Panc1 (cell line): Measurements from ENCODE around the gene PHC2. TPM values are rescaled to one million over a fixed set of nuclear protein-coding genes. Genes with fewer than 3 reads are reported as not detected.

Source experiments
- ATAC-seq: fragments of 200-7000 bp; cut with Tn5 transposase; 2 replicates; pipeline ENCODE4 v1.9.1; 2020; ENCODE audit warnings: mild to moderate bottlenecking, moderate library complexity
- BruUV-seq: library from RNA; stranded (reverse); fragments of 400-500 nt; replicated peaks from 2 replicates; lab custom pipeline; 2021; lab: Mats Ljungman, UMichigan
- CTCF ChIA-PET: fragments of 300-600 bp; sonication (Branson Sonifier 250); formaldehyde crosslinking; loops from one replicate; lab custom pipeline; 2022; ENCODE audit warnings: antibody characterized with exemption; lab: Charles Lee
- POLR2A ChIA-PET: fragments of 300-600 bp; sonication (Branson Sonifier 250); formaldehyde crosslinking; loops from one replicate; lab custom pipeline; 2022; ENCODE audit warnings: antibody characterized with exemption; lab: Charles Lee
- DNase-seq: peaks from one replicate; pipeline ENCODE4 v3.0.0-alpha.2; 2010; ENCODE audit warnings: low read depth, low spot score
- H3K27ac ChIP-seq: 2 replicates; pipeline ENCODE4 v1.5.1; 2011; ENCODE audit warnings: mild to moderate bottlenecking, low read length, inconsistent platforms
- H3K27me3 ChIP-seq: fragments of 200-500 bp; sonication (Bioruptor generic); 2 replicates; pipeline ENCODE4 v1.6.0; 2014; ENCODE audit warnings: low read length, inconsistent platforms; ENCODE audit not compliant: control insufficient read depth, insufficient read depth
- H3K36me3 ChIP-seq: fragments of 200-500 bp; sonication (Bioruptor generic); 2 replicates; pipeline ENCODE4 v1.5.1; 2014; ENCODE audit warnings: inconsistent platforms, mild to moderate bottlenecking, low read length, moderate library complexity; ENCODE audit not compliant: control insufficient read depth, insufficient read depth
- H3K4me1 ChIP-seq: 2 replicates; pipeline ENCODE4 v1.5.1; 2011; ENCODE audit warnings: inconsistent platforms, mild to moderate bottlenecking, low read length, moderate library complexity; ENCODE audit not compliant: control insufficient read depth, insufficient read depth
- H3K4me3 ChIP-seq, 2 experiments: 2 replicates each; pipeline ENCODE4 v1.5.1; 2011 to 2012; ENCODE audit warnings: low read depth in 2 of 2, low read length in 2 of 2, mild to moderate bottlenecking in 2 of 2, inconsistent platforms in 1 of 2, moderate library complexity in 1 of 2
- H3K9me3 ChIP-seq: fragments of 200-500 bp; sonication (Bioruptor generic); 2 replicates; pipeline ENCODE4 v1.5.1; 2014; ENCODE audit warnings: low read depth, mild to moderate bottlenecking, inconsistent platforms, low read length, moderate library complexity; ENCODE audit not compliant: control insufficient read depth, insufficient read depth
- POLR2AphosphoS5 ChIP-seq: IDR thresholded peaks from 2 replicates; pipeline ENCODE4 v1.6.1; 2012; ENCODE audit warnings: mild to moderate bottlenecking, low read depth, low read length, moderate library complexity
- SIN3A ChIP-seq: IDR thresholded peaks from 2 replicates; pipeline ENCODE4 v1.6.1; 2012; ENCODE audit warnings: low read depth, mild to moderate bottlenecking, low read length, moderate library complexity, borderline replicate concordance; ENCODE audit not compliant: insufficient read depth
- TCF7L2 ChIP-seq: IDR thresholded peaks from 2 replicates; pipeline ENCODE4 v1.6.1; 2011; ENCODE audit warnings: mild to moderate bottlenecking, low read depth, low read length, inconsistent platforms
- in situ Hi-C: cut with HindIII; loops from 2 replicates; pipeline ENCODE4 v1.10.0; 2016; ENCODE audit warnings: low sequenced_read_pairs, low pct_unique_long_range_greater_than_20kb
- intact Hi-C: fragments of 100-400 bp; cut with micrococcal nuclease; formaldehyde crosslinking; loops from one replicate; pipeline ENCODE4 v1.10.0; 2022; ENCODE audit not compliant: unreplicated experiment
- total RNA-seq: library from RNA; stranded (reverse); gene quantifications from one replicate; pipeline ENCODE4 v1.2.1, GENCODE V29; 2021; ENCODE audit not compliant: unreplicated experiment
- TF ChIP-seq, protein P1 (sequence below), 2 experiments: IDR thresholded peaks; 2 replicates each; pipeline ENCODE4 v1.6.1; 2011 to 2012; ENCODE audit warnings: low read depth in 2 of 2, control low read depth in 1 of 2, low read length in 1 of 2, mild to moderate bottlenecking in 1 of 2, moderate library complexity in 1 of 2; ENCODE audit not compliant: insufficient read depth in 1 of 2
- TF ChIP-seq, protein P2 (sequence below): fragments of 450-650 bp; IDR thresholded peaks from 2 replicates; pipeline ENCODE4 v1.5.1; 2017; ENCODE audit warnings: mild to moderate bottlenecking

Gene PHC2
- total RNA-seq, 1 experiment from 2014 or later: 122 TPM

DNA sequence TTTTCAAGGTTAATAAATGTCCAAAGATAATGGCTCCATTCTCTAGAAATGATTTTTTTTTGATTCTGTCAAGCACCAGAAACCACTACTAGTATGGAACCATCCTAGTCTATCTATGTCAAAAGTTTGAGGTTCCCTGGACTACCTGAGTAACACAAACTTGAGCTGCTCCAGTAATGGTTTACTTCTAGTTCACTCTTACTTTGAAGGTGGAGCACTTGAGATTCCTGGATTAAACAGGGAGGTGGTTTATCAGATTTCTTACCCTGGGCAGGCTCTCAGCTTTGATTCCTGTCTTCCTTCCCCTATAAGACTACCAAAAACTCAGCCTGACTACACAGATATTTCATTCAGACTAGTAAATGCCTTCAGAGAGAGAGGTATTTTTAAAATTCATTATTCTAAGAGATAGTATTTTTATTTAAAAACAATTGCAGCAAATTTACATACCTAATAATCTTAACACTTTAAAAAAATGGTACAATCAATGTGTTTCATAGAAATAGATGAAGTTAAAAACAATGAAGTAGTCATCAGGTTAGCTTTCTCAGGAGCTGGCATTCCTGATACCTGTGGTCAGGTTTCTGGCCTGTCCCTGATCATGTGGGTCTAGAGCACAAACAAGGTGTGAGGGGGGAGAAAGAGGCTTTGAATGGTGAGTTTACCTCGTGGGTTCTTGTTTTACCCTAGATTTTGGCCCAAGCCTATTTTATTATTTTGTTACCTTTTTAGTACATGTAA lies 23.4 kb downstream of the PHC2 start:
- ChIA-PET POLR2A (no interaction called here), CTCF (no interaction called here)
- in situ Hi-C loops (no loop called here), intact Hi-C loops (no loop called here)
- DNase-seq: no peak
- H3K4me3 ChIP-seq: no peak overlapping the region
- TF ChIP-seq, protein P1, sequence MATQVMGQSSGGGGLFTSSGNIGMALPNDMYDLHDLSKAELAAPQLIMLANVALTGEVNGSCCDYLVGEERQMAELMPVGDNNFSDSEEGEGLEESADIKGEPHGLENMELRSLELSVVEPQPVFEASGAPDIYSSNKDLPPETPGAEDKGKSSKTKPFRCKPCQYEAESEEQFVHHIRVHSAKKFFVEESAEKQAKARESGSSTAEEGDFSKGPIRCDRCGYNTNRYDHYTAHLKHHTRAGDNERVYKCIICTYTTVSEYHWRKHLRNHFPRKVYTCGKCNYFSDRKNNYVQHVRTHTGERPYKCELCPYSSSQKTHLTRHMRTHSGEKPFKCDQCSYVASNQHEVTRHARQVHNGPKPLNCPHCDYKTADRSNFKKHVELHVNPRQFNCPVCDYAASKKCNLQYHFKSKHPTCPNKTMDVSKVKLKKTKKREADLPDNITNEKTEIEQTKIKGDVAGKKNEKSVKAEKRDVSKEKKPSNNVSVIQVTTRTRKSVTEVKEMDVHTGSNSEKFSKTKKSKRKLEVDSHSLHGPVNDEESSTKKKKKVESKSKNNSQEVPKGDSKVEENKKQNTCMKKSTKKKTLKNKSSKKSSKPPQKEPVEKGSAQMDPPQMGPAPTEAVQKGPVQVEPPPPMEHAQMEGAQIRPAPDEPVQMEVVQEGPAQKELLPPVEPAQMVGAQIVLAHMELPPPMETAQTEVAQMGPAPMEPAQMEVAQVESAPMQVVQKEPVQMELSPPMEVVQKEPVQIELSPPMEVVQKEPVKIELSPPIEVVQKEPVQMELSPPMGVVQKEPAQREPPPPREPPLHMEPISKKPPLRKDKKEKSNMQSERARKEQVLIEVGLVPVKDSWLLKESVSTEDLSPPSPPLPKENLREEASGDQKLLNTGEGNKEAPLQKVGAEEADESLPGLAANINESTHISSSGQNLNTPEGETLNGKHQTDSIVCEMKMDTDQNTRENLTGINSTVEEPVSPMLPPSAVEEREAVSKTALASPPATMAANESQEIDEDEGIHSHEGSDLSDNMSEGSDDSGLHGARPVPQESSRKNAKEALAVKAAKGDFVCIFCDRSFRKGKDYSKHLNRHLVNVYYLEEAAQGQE (IDR thresholded peaks at IDR 0.05; ENCODE audit: insufficient read depth in 1 of 2, low read depth in 2 of 2, low read length in 1 of 2): no peak
- TF ChIP-seq, protein P2, sequence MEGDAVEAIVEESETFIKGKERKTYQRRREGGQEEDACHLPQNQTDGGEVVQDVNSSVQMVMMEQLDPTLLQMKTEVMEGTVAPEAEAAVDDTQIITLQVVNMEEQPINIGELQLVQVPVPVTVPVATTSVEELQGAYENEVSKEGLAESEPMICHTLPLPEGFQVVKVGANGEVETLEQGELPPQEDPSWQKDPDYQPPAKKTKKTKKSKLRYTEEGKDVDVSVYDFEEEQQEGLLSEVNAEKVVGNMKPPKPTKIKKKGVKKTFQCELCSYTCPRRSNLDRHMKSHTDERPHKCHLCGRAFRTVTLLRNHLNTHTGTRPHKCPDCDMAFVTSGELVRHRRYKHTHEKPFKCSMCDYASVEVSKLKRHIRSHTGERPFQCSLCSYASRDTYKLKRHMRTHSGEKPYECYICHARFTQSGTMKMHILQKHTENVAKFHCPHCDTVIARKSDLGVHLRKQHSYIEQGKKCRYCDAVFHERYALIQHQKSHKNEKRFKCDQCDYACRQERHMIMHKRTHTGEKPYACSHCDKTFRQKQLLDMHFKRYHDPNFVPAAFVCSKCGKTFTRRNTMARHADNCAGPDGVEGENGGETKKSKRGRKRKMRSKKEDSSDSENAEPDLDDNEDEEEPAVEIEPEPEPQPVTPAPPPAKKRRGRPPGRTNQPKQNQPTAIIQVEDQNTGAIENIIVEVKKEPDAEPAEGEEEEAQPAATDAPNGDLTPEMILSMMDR: no peak
- TF ChIP-seq POLR2AphosphoS5 (no peak), TCF7L2 (no peak), SIN3A (no peak)
- no peak overlapping the region for H3K27ac ChIP-seq
- H3K27me3 ChIP-seq: no peaks in the 10 kb centered on the region
- ATAC-seq: no peak
- H3K9me3 ChIP-seq: 0 out of 2 replicates have a peak, but pooled peaks cover 3% of the 10 kb centered on the region
- H3K36me3 ChIP-seq: no peaks in the 10 kb centered on the region
- BruUV-seq: no TSS peak
- H3K4me1 ChIP-seq: no peaks in the 10 kb centered on the region

DNA sequence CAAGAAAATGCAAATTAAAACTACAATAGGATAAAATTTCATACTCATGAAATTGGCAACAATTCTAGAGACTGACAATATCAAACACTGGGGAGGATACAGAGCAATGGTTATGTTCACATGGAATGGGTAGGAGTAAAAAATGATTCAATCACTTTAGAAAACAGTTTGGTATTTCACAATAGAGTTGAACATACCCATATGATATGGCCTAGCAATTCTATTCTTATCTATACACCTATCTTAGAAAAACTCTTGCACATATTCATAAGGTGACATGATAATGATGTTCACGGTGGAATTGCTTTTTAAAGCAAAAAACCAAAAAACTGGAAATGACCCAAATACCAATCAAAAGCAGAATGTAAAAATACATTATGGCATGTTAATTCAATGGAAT lies 28.7 kb downstream of the PHC2 start:
- ATAC-seq (no peak), DNase-seq (no peak)
- no peaks in the 10 kb centered on the region for H3K27me3 ChIP-seq
- in situ Hi-C loops: no loop called here
- no peak overlapping the region for H3K4me3 ChIP-seq
- intact Hi-C loops: no loop called here
- H3K4me1 ChIP-seq: no peaks in the 10 kb centered on the region
- CTCF ChIA-PET: no interaction called here
- TF ChIP-seq, protein P2: no peak
- TF ChIP-seq TCF7L2: no peak
- TF ChIP-seq POLR2AphosphoS5: no peak
- no peak for TF ChIP-seq SIN3A
- TF ChIP-seq, protein P1 (IDR thresholded peaks at IDR 0.05; ENCODE audit: insufficient read depth in 1 of 2, low read depth in 2 of 2, low read length in 1 of 2): no peak
- no peak overlapping the region for H3K27ac ChIP-seq
- H3K36me3 ChIP-seq: no peaks in the 10 kb centered on the region
- BruUV-seq: no TSS peak
- POLR2A ChIA-PET: no interaction called here
- 0 out of 2 replicates have a peak, but pooled peaks cover 3% of the 10 kb centered on the region for H3K9me3 ChIP-seq
